RPMI7951 (cell line): ENCODE measurements around the gene FRA10AC1. TPM values are rescaled to one million over a fixed set of nuclear protein-coding genes. Genes with fewer than 3 reads are reported as not detected.

Source experiments
- DNase-seq: peaks from one replicate; pipeline ENCODE4 v3.0.0-alpha.2; 2012; ENCODE audit warnings: low read depth
- total RNA-seq: library from RNA; depleted of rRNA; stranded (reverse); fragments of >200 nt; shearing (Covaris generic); gene quantifications from 2 replicates; pipeline ENCODE4 v1.2.3, GENCODE V29; 2014; rRNA removed

Gene FRA10AC1
- total RNA-seq, 1 experiment from 2014 or later: 4.9 TPM

GRCh38 chr10:93630625-93631557, 71.5 kb downstream of the FRA10AC1 start:
- no peak for DNase-seq

GRCh38 chr10:93629647-93630305, 72.6 kb downstream of the FRA10AC1 start:
- DNase-seq: no peak

GRCh38 chr10:93628858-93629257, 73.5 kb downstream of the FRA10AC1 start:
- DNase-seq: no peak

- DNase-seq: no peak
Measured at GRCh38 chr10:93622942-93623341, 79.5 kb downstream of the FRA10AC1 start.

GRCh38 chr10:93620925-93621324, 81.5 kb downstream of the FRA10AC1 start:
- no peak for DNase-seq

Other genes with a start within 250 kb of the FRA10AC1 start
- 46.2 and 57.1 TPM in 2 replicates for gene MYOF, start 220.3 kb downstream of the FRA10AC1 start, total RNA-seq
- gene CEP55, start 206.0 kb downstream of the FRA10AC1 start, total RNA-seq: 102 and 132 TPM in 2 replicates
- not detected in 2 replicates for gene FFAR4, start 135.9 kb downstream of the FRA10AC1 start, total RNA-seq
- gene RBP4, start 101.4 kb downstream of the FRA10AC1 start, total RNA-seq: not detected in 2 replicates
- not detected in 2 replicates for gene PDE6C, start 90.1 kb downstream of the FRA10AC1 start, total RNA-seq
- 0.12 TPM in 1 of 2 replicates, not detected in the other for gene LGI1, start 55.3 kb upstream of the FRA10AC1 start, total RNA-seq
- 3.7 and 4.2 TPM in 2 replicates for gene SLC35G1, start 191.4 kb upstream of the FRA10AC1 start, total RNA-seq